ENCODE measurements around the gene BEAN1.
"Not testable (repeated sequence)": the region's sequence is repeated elsewhere in the genome, so short reads cannot be mapped to it uniquely, and the experiment has no call there.

Gene BEAN1

GRCh38 chr16:66510711-66511601 lies 83.9 kb downstream of the BEAN1 start:
- DNase-seq, result no peak

- no peak for DNase-seq
These were observed 84.6 kb downstream of the BEAN1 start for GRCh38 chr16:66511602-66512271.

- DNase-seq, result no peak
These were observed 85.4 kb downstream of the BEAN1 start for GRCh38 chr16:66512272-66513110.

- DNase-seq, result no peak
These were observed 86.1 kb downstream of the BEAN1 start for GRCh38 chr16:66513111-66513723.

- not testable (repeated sequence) for DNase-seq
These were observed 87.3 kb downstream of the BEAN1 start for GRCh38 chr16:66514391-66514790.

- not testable (repeated sequence) for DNase-seq
These were observed 88.0 kb downstream of the BEAN1 start for GRCh38 chr16:66514980-66515595.

GRCh38 chr16:66515596-66516508 lies 88.8 kb downstream of the BEAN1 start:
- DNase-seq, result no peak

GRCh38 chr16:66516509-66516807 lies 89.4 kb downstream of the BEAN1 start:
- no peak for DNase-seq

GRCh38 chr16:66516808-66517585 lies 89.9 kb downstream of the BEAN1 start:
- no peak for DNase-seq

- no peak for DNase-seq
These were observed 90.6 kb downstream of the BEAN1 start for GRCh38 chr16:66517586-66518263.

GRCh38 chr16:66519482-66520373 lies 92.6 kb downstream of the BEAN1 start:
- no peak for DNase-seq

- DNase-seq, result no peak
These were observed 93.5 kb downstream of the BEAN1 start for GRCh38 chr16:66520406-66521170.

- DNase-seq, result no peak
These were observed 94.2 kb downstream of the BEAN1 start for GRCh38 chr16:66521252-66521713.

- no peak for DNase-seq
These were observed 95.1 kb downstream of the BEAN1 start for GRCh38 chr16:66521951-66522771.

- DNase-seq, result no peak
These were observed 95.9 kb downstream of the BEAN1 start for GRCh38 chr16:66522816-66523590.

GRCh38 chr16:66523861-66524354 lies 96.8 kb downstream of the BEAN1 start:
- DNase-seq, result no peak

Data from NCI-H2227 treated with DMSO at 0.1 percent for 48 hours (cell line).